HCT116 (cell line): Measurements from ENCODE around the gene OSBPL1A.

Source experiments
- CTCF ChIP-seq, 3 experiments: fragments of 200-600 bp in 1 of 3; sonication (generic) in 1 of 3; IDR thresholded peaks in 2 of 3; conservative IDR thresholded peaks in 1 of 3; 2 replicates each; pipeline ENCODE4 v1.5.1; 2012 to 2017; ENCODE audit warnings: low read depth in 2 of 3, low read length in 2 of 3, antibody characterized with exemption in 1 of 3, borderline replicate concordance in 1 of 3, control low read depth in 1 of 3, mild to moderate bottlenecking in 1 of 3, mixed read lengths in 1 of 3, mixed run types in 1 of 3, moderate library complexity in 1 of 3; ENCODE audit not compliant: insufficient read depth in 1 of 3
- EZH2 ChIP-seq: fragments of 200-600 bp; sonication (generic); IDR thresholded peaks from 2 replicates; pipeline ENCODE4 v1.6.1; 2017; ENCODE audit warnings: antibody characterized with exemption, mixed run types
- EZH2phosphoT487 ChIP-seq: fragments of 200-600 bp; IDR thresholded peaks from 2 replicates; pipeline ENCODE4 v1.6.1; 2018; ENCODE audit warnings: antibody characterized with exemption, borderline replicate concordance
- JUND ChIP-seq: IDR thresholded peaks from 2 replicates; pipeline ENCODE4 v1.6.1; 2012
- POLR2A ChIP-seq: IDR thresholded peaks from 2 replicates; pipeline ENCODE4 v1.7.0; 2011; ENCODE audit warnings: borderline replicate concordance; ENCODE audit not compliant: insufficient read depth, insufficient read length; ENCODE audit errors: extremely low read depth
- POLR2AphosphoS5 ChIP-seq: IDR thresholded peaks from 2 replicates; pipeline ENCODE4 v1.6.1; 2011; ENCODE audit warnings: mild to moderate bottlenecking, low read depth, low read length, moderate library complexity
- RAD21 ChIP-seq: IDR thresholded peaks from 2 replicates; pipeline ENCODE4 v1.6.1; 2012; ENCODE audit warnings: low read depth, mild to moderate bottlenecking
- SIN3A ChIP-seq: IDR thresholded peaks from 2 replicates; pipeline ENCODE4 v1.6.1; 2012; ENCODE audit warnings: low read depth
- TCF7L2 ChIP-seq: IDR thresholded peaks from 2 replicates; pipeline ENCODE4 v1.7.0; 2011; ENCODE audit warnings: borderline replicate concordance, inconsistent platforms; ENCODE audit not compliant: insufficient read depth, insufficient read length; ENCODE audit errors: extremely low read depth
- YY1 ChIP-seq: IDR thresholded peaks from 2 replicates; pipeline ENCODE4 v1.6.1; 2011; ENCODE audit warnings: low read length, low read depth, moderate library complexity, mild to moderate bottlenecking; ENCODE audit not compliant: insufficient replicate concordance; ENCODE audit errors: extremely low read depth
- ZBTB33 ChIP-seq: IDR thresholded peaks from 2 replicates; pipeline ENCODE4 v1.6.1; 2011; ENCODE audit warnings: mild to moderate bottlenecking, low read length, moderate library complexity; ENCODE audit not compliant: insufficient replicate concordance; ENCODE audit errors: extremely low read depth
- ZFX ChIP-seq: fragments of 450-650 bp; IDR thresholded peaks from 2 replicates; pipeline ENCODE4 v1.6.1; 2017
- TF ChIP-seq, protein P1 (sequence below): IDR thresholded peaks from 2 replicates; pipeline ENCODE4 v1.6.1; 2012
- TF ChIP-seq, protein P2 (sequence below): IDR thresholded peaks from 2 replicates; pipeline ENCODE4 v1.6.1; 2012; ENCODE audit warnings: low read depth

DNA sequence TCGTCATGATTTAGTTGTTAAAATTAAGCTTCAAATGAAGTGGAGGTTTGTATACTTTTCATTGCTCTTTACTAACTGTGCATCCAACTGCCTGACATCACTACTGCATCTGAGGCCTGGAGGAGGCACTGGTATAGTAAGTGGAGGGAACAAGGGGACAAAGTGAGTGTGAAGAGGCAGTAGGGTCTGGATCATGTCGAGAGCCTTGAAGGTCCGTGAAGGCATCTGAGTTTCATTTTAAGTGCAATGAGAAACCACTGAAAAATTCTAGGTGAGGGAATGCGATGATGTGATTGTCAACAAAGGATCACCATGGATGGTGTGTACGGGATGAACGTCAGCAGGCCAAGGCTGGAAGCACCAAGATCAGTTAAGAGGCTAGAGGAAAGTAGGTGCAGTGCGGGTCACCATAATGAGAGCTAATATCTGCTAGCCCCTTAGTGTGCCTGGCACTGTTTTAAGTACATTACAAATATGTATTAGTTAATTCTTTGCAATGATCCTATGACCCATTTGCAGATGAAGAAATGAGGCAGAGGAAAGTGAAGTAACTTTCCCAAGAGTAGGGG is 162.7 kb downstream of the OSBPL1A start:
- no peak for TF ChIP-seq POLR2A
- no peak for TF ChIP-seq POLR2AphosphoS5
- no peak for TF ChIP-seq YY1
- TF ChIP-seq CTCF (IDR thresholded peaks at IDR 0.05 in 2 of 3, conservative IDR thresholded peaks at IDR 0.05 in 1 of 3; ENCODE audit: borderline replicate concordance in 1 of 3, insufficient read depth in 1 of 3, low read depth in 2 of 3, low read length in 2 of 3) = no peak
- no peak for TF ChIP-seq EZH2
- TF ChIP-seq TCF7L2 = no peak
- TF ChIP-seq RAD21 = no peak
- TF ChIP-seq EZH2phosphoT487 = no peak
- TF ChIP-seq JUND = no peak
- TF ChIP-seq, protein P1, sequence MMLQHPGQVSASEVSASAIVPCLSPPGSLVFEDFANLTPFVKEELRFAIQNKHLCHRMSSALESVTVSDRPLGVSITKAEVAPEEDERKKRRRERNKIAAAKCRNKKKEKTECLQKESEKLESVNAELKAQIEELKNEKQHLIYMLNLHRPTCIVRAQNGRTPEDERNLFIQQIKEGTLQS = no peak
- no peak for TF ChIP-seq ZFX
- TF ChIP-seq, protein P2, sequence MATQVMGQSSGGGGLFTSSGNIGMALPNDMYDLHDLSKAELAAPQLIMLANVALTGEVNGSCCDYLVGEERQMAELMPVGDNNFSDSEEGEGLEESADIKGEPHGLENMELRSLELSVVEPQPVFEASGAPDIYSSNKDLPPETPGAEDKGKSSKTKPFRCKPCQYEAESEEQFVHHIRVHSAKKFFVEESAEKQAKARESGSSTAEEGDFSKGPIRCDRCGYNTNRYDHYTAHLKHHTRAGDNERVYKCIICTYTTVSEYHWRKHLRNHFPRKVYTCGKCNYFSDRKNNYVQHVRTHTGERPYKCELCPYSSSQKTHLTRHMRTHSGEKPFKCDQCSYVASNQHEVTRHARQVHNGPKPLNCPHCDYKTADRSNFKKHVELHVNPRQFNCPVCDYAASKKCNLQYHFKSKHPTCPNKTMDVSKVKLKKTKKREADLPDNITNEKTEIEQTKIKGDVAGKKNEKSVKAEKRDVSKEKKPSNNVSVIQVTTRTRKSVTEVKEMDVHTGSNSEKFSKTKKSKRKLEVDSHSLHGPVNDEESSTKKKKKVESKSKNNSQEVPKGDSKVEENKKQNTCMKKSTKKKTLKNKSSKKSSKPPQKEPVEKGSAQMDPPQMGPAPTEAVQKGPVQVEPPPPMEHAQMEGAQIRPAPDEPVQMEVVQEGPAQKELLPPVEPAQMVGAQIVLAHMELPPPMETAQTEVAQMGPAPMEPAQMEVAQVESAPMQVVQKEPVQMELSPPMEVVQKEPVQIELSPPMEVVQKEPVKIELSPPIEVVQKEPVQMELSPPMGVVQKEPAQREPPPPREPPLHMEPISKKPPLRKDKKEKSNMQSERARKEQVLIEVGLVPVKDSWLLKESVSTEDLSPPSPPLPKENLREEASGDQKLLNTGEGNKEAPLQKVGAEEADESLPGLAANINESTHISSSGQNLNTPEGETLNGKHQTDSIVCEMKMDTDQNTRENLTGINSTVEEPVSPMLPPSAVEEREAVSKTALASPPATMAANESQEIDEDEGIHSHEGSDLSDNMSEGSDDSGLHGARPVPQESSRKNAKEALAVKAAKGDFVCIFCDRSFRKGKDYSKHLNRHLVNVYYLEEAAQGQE = no peak
- no peak for TF ChIP-seq SIN3A
- no peak for TF ChIP-seq ZBTB33
